HG02981 (cell line): ENCODE measurements around the gene NDUFV3.
"Not testable (repeated sequence)": the region's sequence is repeated elsewhere in the genome, so short reads cannot be mapped to it uniquely, and the experiment has no call there.

Source experiments
- ATAC-seq: cut with Tn5 transposase; IDR thresholded peaks from one replicate; pipeline ENCODE4 v1.9.1; 2021; ENCODE audit warnings: mild to moderate bottlenecking, moderate library complexity; ENCODE audit not compliant: unreplicated experiment

NDUFV3 gene

GRCh38 chr21:42892931-42893755, at the start of gene NDUFV3:
Gene NDUFV3 (plus strand): TSS chr21:42893309. CDS start chr21:42893334, 25 bp downstream.
- ATAC-seq, result peak; percentile 90

- ATAC-seq, result no peak
Measured at GRCh38 chr21:42844411-42845113, 48.5 kb upstream of the NDUFV3 start.

GRCh38 chr21:42845296-42845965, 47.7 kb upstream of the NDUFV3 start:
- no peak for ATAC-seq

- no peak for ATAC-seq
Measured at GRCh38 chr21:42846221-42846620, 46.9 kb upstream of the NDUFV3 start.

GRCh38 chr21:42847051-42847707, 45.9 kb upstream of the NDUFV3 start:
- no peak for ATAC-seq

GRCh38 chr21:42847726-42848125, 45.4 kb upstream of the NDUFV3 start:
- ATAC-seq, result no peak

GRCh38 chr21:42848144-42848931, 44.8 kb upstream of the NDUFV3 start:
- ATAC-seq, result not testable (repeated sequence)

GRCh38 chr21:42848932-42849758, 44.0 kb upstream of the NDUFV3 start:
- no peak for ATAC-seq

GRCh38 chr21:42849759-42850412, 43.2 kb upstream of the NDUFV3 start:
- no peak for ATAC-seq

- no peak for ATAC-seq
Measured at GRCh38 chr21:42850463-42850862, 42.6 kb upstream of the NDUFV3 start.

GRCh38 chr21:42850866-42851391, 42.2 kb upstream of the NDUFV3 start:
- no peak for ATAC-seq

GRCh38 chr21:42851812-42852665, 41.1 kb upstream of the NDUFV3 start:
- no peak for ATAC-seq

GRCh38 chr21:42852925-42853570, 40.1 kb upstream of the NDUFV3 start:
- ATAC-seq, result no peak

GRCh38 chr21:42853621-42854020, 39.5 kb upstream of the NDUFV3 start:
- ATAC-seq, result no peak

- no peak for ATAC-seq
Measured at GRCh38 chr21:42854246-42855010, 38.7 kb upstream of the NDUFV3 start.

GRCh38 chr21:42855171-42855936, 37.8 kb upstream of the NDUFV3 start:
- no peak for ATAC-seq
